Neural cell (in vitro differentiated cells): ENCODE data around the gene FRMD1. TPM values are rescaled to one million over a fixed set of nuclear protein-coding genes. Genes with fewer than 3 reads are reported as not detected.

Source experiments
- H2AFZ ChIP-seq: fragments of 200-600, 300-800 bp; sonication (generic), shearing (Covaris generic); 2 replicates; pipeline ENCODE4 v1.6.0; 2014; ENCODE audit warnings: low read depth, mild to moderate bottlenecking, antibody characterized with exemption, low read length, moderate library complexity
- H3F3A ChIP-seq: fragments of 200-600 bp; shearing (Covaris generic); 2 replicates; pipeline ENCODE4 v1.6.1; 2016; ENCODE audit warnings: mild to moderate bottlenecking, moderate library complexity, mixed read lengths, antibody characterized with exemption, low read length; ENCODE audit not compliant: insufficient read depth, poor library complexity, severe bottlenecking
- H3K27ac ChIP-seq: fragments of 200-600, 300-800 bp; sonication (generic), shearing (Covaris generic); 2 replicates; pipeline ENCODE4 v1.5.1; 2014; ENCODE audit warnings: mild to moderate bottlenecking, low read length, moderate library complexity
- H3K27me3 ChIP-seq: fragments of 300-800, 200-600 bp; sonication (generic), shearing (Covaris generic); 2 replicates; pipeline ENCODE4 v1.6.0; 2014; ENCODE audit warnings: mild to moderate bottlenecking, low read depth, low read length, moderate library complexity; ENCODE audit not compliant: insufficient read depth
- H3K36me3 ChIP-seq: fragments of 300-800, 200-600 bp; sonication (generic), shearing (Covaris generic); 2 replicates; pipeline ENCODE4 v1.5.1; 2014; ENCODE audit warnings: mild to moderate bottlenecking, antibody characterized with exemption, low read length, moderate library complexity; ENCODE audit not compliant: insufficient read depth
- H3K4me2 ChIP-seq: fragments of 300-800, 200-600 bp; sonication (generic), shearing (Covaris generic); 2 replicates; pipeline ENCODE4 v1.6.0; 2014; ENCODE audit warnings: mild to moderate bottlenecking, low read length
- H3K4me3 ChIP-seq: fragments of 300-800, 200-600 bp; sonication (generic), shearing (Covaris generic); 2 replicates; pipeline ENCODE4 v1.5.1; 2014; ENCODE audit warnings: mild to moderate bottlenecking, low read length, moderate library complexity
- H3K79me2 ChIP-seq: fragments of 200-600 bp; shearing (Covaris generic); replicated peaks from 2 replicates; pipeline ENCODE4 v1.6.0; 2014; ENCODE audit warnings: mild to moderate bottlenecking, low read length, moderate library complexity; ENCODE audit not compliant: insufficient read depth
- H3K9ac ChIP-seq: fragments of 300-800, 200-600 bp; sonication (generic), shearing (Covaris generic); 2 replicates; pipeline ENCODE4 v1.6.1; 2016; ENCODE audit warnings: mild to moderate bottlenecking, low read length, mixed read lengths
- H3K9me2 ChIP-seq: fragments of 200-600 bp; shearing (Covaris generic); 2 replicates; pipeline ENCODE4 v1.6.1; 2016; ENCODE audit warnings: mild to moderate bottlenecking, low read length, mixed read lengths; ENCODE audit not compliant: insufficient read depth
- H3K9me3 ChIP-seq: fragments of 200-600, 300-800 bp; sonication (generic), shearing (Covaris generic); 2 replicates; pipeline ENCODE4 v1.6.1; 2016; ENCODE audit warnings: mild to moderate bottlenecking, mixed run types, low read length, moderate library complexity, mixed read lengths
- H4K20me1 ChIP-seq: fragments of 200-600 bp; shearing (Covaris generic); 2 replicates; pipeline ENCODE4 v1.6.1; 2016; ENCODE audit warnings: mild to moderate bottlenecking, mixed run types; ENCODE audit not compliant: insufficient read depth
- CTCF ChIP-seq: fragments of 450-650 bp; IDR thresholded peaks from 2 replicates; pipeline ENCODE4 v1.5.1; 2014; ENCODE audit warnings: antibody characterized with exemption, mild to moderate bottlenecking, moderate library complexity; ENCODE audit not compliant: poor library complexity, severe bottlenecking
- EP300 ChIP-seq: fragments of 450-650 bp; conservative IDR thresholded peaks from 2 replicates; pipeline ENCODE4 v1.6.1; 2014; ENCODE audit warnings: antibody characterized with exemption, mild to moderate bottlenecking, moderate library complexity; ENCODE audit not compliant: poor library complexity, severe bottlenecking
- EZH2 ChIP-seq: fragments of 200-600, 300-800 bp; shearing (Covaris generic), sonication (generic); IDR thresholded peaks from 2 replicates; pipeline ENCODE4 v1.6.1; 2014; ENCODE audit warnings: antibody characterized with exemption, low read length, borderline replicate concordance, mild to moderate bottlenecking; ENCODE audit not compliant: insufficient read depth, poor library complexity, severe bottlenecking
- POLR2AphosphoS5 ChIP-seq: IDR thresholded peaks from 2 replicates; pipeline ENCODE4 v1.6.1; 2012
- REST ChIP-seq: IDR thresholded peaks from 2 replicates; pipeline ENCODE4 v1.6.1; 2012; ENCODE audit warnings: borderline replicate concordance
- TAF1 ChIP-seq: IDR thresholded peaks from 2 replicates; pipeline ENCODE4 v1.6.1; 2012; ENCODE audit warnings: low read depth
- polyA plus RNA-seq: library from polyadenylated mRNA; depleted of rRNA; stranded (reverse); fragments of >200 nt; gene quantifications from 2 replicates; pipeline ENCODE4 v1.2.3, GENCODE V29; 2014

FRMD1 gene
- polyA plus RNA-seq, 1 donor from 2014 or later: not detected

GRCh38 chr6:168033791-168034190 lies 45.2 kb downstream of the FRMD1 start:
- no peaks in the 10 kb centered on the region for H3F3A ChIP-seq
- no peak overlapping the region for H3K9ac ChIP-seq
- H3K27ac ChIP-seq: no peak overlapping the region
- H4K20me1 ChIP-seq: no peaks in the 10 kb centered on the region
- H3K9me2 ChIP-seq: no peaks in the 10 kb centered on the region
- no peaks in the 10 kb centered on the region for H3K27me3 ChIP-seq
- no peak overlapping the region for H3K4me3 ChIP-seq
- H3K79me2 ChIP-seq: no peaks in the 10 kb centered on the region
- H3K4me2 ChIP-seq: no peak overlapping the region
- peaks cover 6% of the 10 kb centered on the region for H3K9me3 ChIP-seq
- no peaks in the 10 kb centered on the region for H3K36me3 ChIP-seq
- no peak overlapping the region for H2AFZ ChIP-seq
- TF ChIP-seq REST (no peak), POLR2AphosphoS5 (no peak), CTCF (no peak)

GRCh38 chr6:168032005-168032760 lies 46.8 kb downstream of the FRMD1 start:
- Histone ChIP-seq H3K4me2 (no peak overlapping the region), H3K9me2 (no peaks in the 10 kb centered on the region), H3K27ac (no peak overlapping the region), H3F3A (no peaks in the 10 kb centered on the region), H3K4me3 (no peak overlapping the region), H3K9ac (no peak overlapping the region), H3K79me2 (no peaks in the 10 kb centered on the region), H3K36me3 (no peaks in the 10 kb centered on the region), H3K27me3 (no peaks in the 10 kb centered on the region), H3K9me3 (no peaks in the 10 kb centered on the region), H2AFZ (no peak overlapping the region), H4K20me1 (no peaks in the 10 kb centered on the region)
- no peak for TF ChIP-seq REST
- TF ChIP-seq EP300: no peak
- no peak for TF ChIP-seq TAF1
- TF ChIP-seq EZH2: no peak
- TF ChIP-seq CTCF: no peak
